ENCODE data around the gene STX11. TPM values are rescaled to one million over a fixed set of nuclear protein-coding genes. Genes with fewer than 3 reads are reported as not detected.

Gene STX11
- total RNA-seq, 1 experiment from 2014 or later = 3.2 TPM

GRCh38 chr6:144185133-144185836 is 35.0 kb downstream of the STX11 start:
- no TSS peak for BruUV-seq (replicated peaks)
- DNase-seq (ENCODE audit: low read depth, low spot score) (no peak), ATAC-seq (no peak)
- Histone ChIP-seq H3K4me1 (ENCODE audit: control insufficient read depth, insufficient read depth, low read length) (no peaks in the 10 kb centered on the region), H3K27ac (ENCODE audit: low read length) (no peak overlapping the region), H3K4me3 (ENCODE audit: low read depth in 2 of 2, low read length in 2 of 2) (no peak overlapping the region), H3K9me3 (ENCODE audit: control insufficient read depth, insufficient read depth, low read depth, low read length) (no peaks in the 10 kb centered on the region), H3K27me3 (ENCODE audit: control insufficient read depth, insufficient read depth, low read length) (no peaks in the 10 kb centered on the region), H3K36me3 (ENCODE audit: control insufficient read depth, insufficient read depth, low read length) (no peaks in the 10 kb centered on the region)
- ChIA-PET CTCF (no interaction called here), POLR2A (no interaction called here)
- TF ChIP-seq TCF7L2 (IDR thresholded peaks at IDR 0.05; ENCODE audit: low read depth, low read length) = 0 out of 2 replicates have a peak, but pooled peaks have one; percentile 25
- no peak for TF ChIP-seq CTCF (IDR thresholded peaks at IDR 0.05)
- in situ Hi-C loops (cut with HindIII; ENCODE audit: low pct_unique_long_range_greater_than_20kb, low sequenced_read_pairs) (no loop called here), intact Hi-C loops (cut with micrococcal nuclease; ENCODE audit: unreplicated experiment) (no loop called here)

DNA sequence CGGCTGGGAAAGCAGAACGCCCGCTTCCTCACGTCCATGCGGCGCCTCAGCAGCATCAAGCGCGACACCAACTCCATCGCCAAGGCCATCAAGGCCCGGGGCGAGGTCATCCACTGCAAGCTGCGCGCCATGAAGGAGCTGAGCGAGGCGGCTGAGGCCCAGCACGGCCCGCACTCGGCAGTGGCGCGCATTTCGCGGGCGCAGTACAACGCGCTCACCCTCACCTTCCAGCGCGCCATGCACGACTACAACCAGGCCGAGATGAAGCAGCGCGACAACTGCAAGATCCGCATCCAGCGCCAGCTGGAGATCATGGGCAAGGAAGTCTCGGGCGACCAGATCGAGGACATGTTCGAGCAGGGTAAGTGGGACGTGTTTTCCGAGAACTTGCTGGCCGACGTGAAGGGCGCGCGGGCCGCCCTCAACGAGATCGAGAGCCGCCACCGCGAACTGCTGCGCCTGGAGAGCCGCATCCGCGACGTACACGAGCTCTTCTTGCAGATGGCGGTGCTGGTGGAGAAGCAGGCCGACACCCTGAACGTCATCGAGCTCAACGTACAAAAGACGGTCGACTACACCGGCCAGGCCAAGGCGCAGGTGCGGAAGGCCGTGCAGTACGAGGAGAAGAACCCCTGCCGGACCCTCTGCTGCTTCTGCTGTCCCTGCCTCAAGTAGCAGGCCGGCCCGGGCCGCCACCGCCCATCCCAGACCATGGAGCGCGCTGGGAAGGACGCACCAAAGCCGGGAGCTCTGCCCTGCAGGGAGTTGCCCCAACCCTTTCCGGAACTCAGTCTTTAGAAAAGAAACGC is 36.7 kb downstream of the STX11 start:
- Histone ChIP-seq H3K27ac (ENCODE audit: low read length) (no peak overlapping the region), H3K9me3 (ENCODE audit: control insufficient read depth, insufficient read depth, low read depth, low read length) (no peaks in the 10 kb centered on the region), H3K4me1 (ENCODE audit: control insufficient read depth, insufficient read depth, low read length) (no peaks in the 10 kb centered on the region), H3K4me3 (ENCODE audit: low read depth in 2 of 2, low read length in 2 of 2) (no peak overlapping the region), H3K36me3 (ENCODE audit: control insufficient read depth, insufficient read depth, low read length) (no peaks in the 10 kb centered on the region), H3K27me3 (ENCODE audit: control insufficient read depth, insufficient read depth, low read length) (no peaks in the 10 kb centered on the region)
- no TSS peak for BruUV-seq (replicated peaks)
- in situ Hi-C loops (cut with HindIII; ENCODE audit: low pct_unique_long_range_greater_than_20kb, low sequenced_read_pairs) = no loop called here
- no peak for DNase-seq (ENCODE audit: low read depth, low spot score)
- no peak for ATAC-seq
- intact Hi-C loops (cut with micrococcal nuclease; ENCODE audit: unreplicated experiment) = no loop called here
- CTCF ChIA-PET = no interaction called here
- no peak for TF ChIP-seq TCF7L2 (IDR thresholded peaks at IDR 0.05; ENCODE audit: low read depth, low read length)
- TF ChIP-seq POLR2AphosphoS5 (IDR thresholded peaks at IDR 0.05; ENCODE audit: low read depth, low read length) = no peak
- no peak for TF ChIP-seq CTCF (IDR thresholded peaks at IDR 0.05)
- no peak for TF ChIP-seq SIN3A (IDR thresholded peaks at IDR 0.05; ENCODE audit: borderline replicate concordance, insufficient read depth, low read depth, low read length)
- TF ChIP-seq, protein P1, sequence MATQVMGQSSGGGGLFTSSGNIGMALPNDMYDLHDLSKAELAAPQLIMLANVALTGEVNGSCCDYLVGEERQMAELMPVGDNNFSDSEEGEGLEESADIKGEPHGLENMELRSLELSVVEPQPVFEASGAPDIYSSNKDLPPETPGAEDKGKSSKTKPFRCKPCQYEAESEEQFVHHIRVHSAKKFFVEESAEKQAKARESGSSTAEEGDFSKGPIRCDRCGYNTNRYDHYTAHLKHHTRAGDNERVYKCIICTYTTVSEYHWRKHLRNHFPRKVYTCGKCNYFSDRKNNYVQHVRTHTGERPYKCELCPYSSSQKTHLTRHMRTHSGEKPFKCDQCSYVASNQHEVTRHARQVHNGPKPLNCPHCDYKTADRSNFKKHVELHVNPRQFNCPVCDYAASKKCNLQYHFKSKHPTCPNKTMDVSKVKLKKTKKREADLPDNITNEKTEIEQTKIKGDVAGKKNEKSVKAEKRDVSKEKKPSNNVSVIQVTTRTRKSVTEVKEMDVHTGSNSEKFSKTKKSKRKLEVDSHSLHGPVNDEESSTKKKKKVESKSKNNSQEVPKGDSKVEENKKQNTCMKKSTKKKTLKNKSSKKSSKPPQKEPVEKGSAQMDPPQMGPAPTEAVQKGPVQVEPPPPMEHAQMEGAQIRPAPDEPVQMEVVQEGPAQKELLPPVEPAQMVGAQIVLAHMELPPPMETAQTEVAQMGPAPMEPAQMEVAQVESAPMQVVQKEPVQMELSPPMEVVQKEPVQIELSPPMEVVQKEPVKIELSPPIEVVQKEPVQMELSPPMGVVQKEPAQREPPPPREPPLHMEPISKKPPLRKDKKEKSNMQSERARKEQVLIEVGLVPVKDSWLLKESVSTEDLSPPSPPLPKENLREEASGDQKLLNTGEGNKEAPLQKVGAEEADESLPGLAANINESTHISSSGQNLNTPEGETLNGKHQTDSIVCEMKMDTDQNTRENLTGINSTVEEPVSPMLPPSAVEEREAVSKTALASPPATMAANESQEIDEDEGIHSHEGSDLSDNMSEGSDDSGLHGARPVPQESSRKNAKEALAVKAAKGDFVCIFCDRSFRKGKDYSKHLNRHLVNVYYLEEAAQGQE (IDR thresholded peaks at IDR 0.05; ENCODE audit: insufficient read depth in 1 of 2, low read depth in 2 of 2, low read length in 1 of 2) = no peak
- POLR2A ChIA-PET = no interaction called here

Measured in Panc1 (cell line).